Naive thymus-derived CD4-positive, alpha-beta T cell (primary cell): ENCODE measurements around the gene VSIR. TPM values are rescaled to one million over a fixed set of nuclear protein-coding genes. Genes with fewer than 3 reads are reported as not detected.

Source experiments
- ATAC-seq: fragments of 150-1000 bp; cut with Tn5 transposase; 2 replicates; pipeline ENCODE4 v1.10.0; 2021; ENCODE audit warnings: mild to moderate bottlenecking, moderate library complexity
- CTCF ChIA-PET: fragments of 350-600 bp; sonication (Branson Sonifier 250); formaldehyde crosslinking; loops from one replicate; lab custom pipeline; 2021; ENCODE audit warnings: antibody characterized with exemption; lab: Charles Lee
- POLR2A ChIA-PET: fragments of 350-600 bp; sonication (Branson Sonifier 250); formaldehyde crosslinking; loops from one replicate; lab custom pipeline; 2021; ENCODE audit warnings: antibody characterized with exemption, inconsistent platforms; lab: Charles Lee
- DNase-seq, 9 donors: peaks; one replicate each; pipeline versions ENCODE4 v3.0.0 to v3.0.0-alpha.2; 2020 to 2022; ENCODE audit warnings: mixed read lengths in 1 of 9
- H3K27ac ChIP-seq: one replicate; pipeline ENCODE4 v1.7.0; 2013; ENCODE audit warnings: mild to moderate bottlenecking, low read depth, low read length, moderate library complexity
- H3K27me3 ChIP-seq, 2 donors: one replicate each; pipeline ENCODE4 v1.7.0; 2013; ENCODE audit warnings: low read length in 2 of 2, mild to moderate bottlenecking in 2 of 2, moderate library complexity in 2 of 2; ENCODE audit not compliant: control insufficient read depth in 2 of 2, insufficient read depth in 2 of 2
- H3K36me3 ChIP-seq, 3 experiments: 1 replicate in 2 of 3; 2 replicates in 1 of 3; pipeline ENCODE4 v1.7.0; 2013; ENCODE audit warnings: low read length in 3 of 3, mild to moderate bottlenecking in 3 of 3, moderate library complexity in 1 of 3; ENCODE audit not compliant: insufficient read depth in 3 of 3, control insufficient read depth in 2 of 3
- H3K4me1 ChIP-seq, 2 donors: one replicate each; pipeline ENCODE4 v1.7.0; 2013; ENCODE audit warnings: low read length in 2 of 2, mild to moderate bottlenecking in 2 of 2, moderate library complexity in 1 of 2; ENCODE audit not compliant: control insufficient read depth in 2 of 2, insufficient read depth in 2 of 2
- H3K4me3 ChIP-seq: 2 replicates; pipeline ENCODE4 v1.7.0; 2013; ENCODE audit warnings: mild to moderate bottlenecking, low read length
- H3K9me3 ChIP-seq, 3 experiments: 1 replicate in 2 of 3; 2 replicates in 1 of 3; pipeline ENCODE4 v1.7.0; 2013; ENCODE audit warnings: low read length in 3 of 3; ENCODE audit not compliant: control insufficient read depth in 2 of 3
- H3K27ac Mint-ChIP-seq, 9 donors: one replicate each; pipeline ENCODE4 v1.8.0; 2020 to 2022; ENCODE audit warnings: mixed read lengths in 9 of 9, mild to moderate bottlenecking in 8 of 9, moderate library complexity in 5 of 9, inconsistent platforms in 2 of 9
- H3K27me3 Mint-ChIP-seq, 5 donors: one replicate each; pipeline ENCODE4 v1.8.0; 2021 to 2022; ENCODE audit warnings: mixed read lengths in 5 of 5, mild to moderate bottlenecking in 1 of 5
- H3K36me3 Mint-ChIP-seq, 5 donors: one replicate each; pipeline ENCODE4 v1.8.0; 2020 to 2022; ENCODE audit warnings: mixed read lengths in 5 of 5, mild to moderate bottlenecking in 3 of 5, inconsistent platforms in 1 of 5
- H3K4me1 Mint-ChIP-seq, 7 donors: one replicate each; pipeline ENCODE4 v1.8.0; 2020 to 2022; ENCODE audit warnings: mixed read lengths in 7 of 7, mild to moderate bottlenecking in 3 of 7, inconsistent platforms in 1 of 7
- H3K4me3 Mint-ChIP-seq, 10 donors: one replicate each; pipeline ENCODE4 v1.8.0; 2020 to 2022; ENCODE audit warnings: mild to moderate bottlenecking in 10 of 10, mixed read lengths in 10 of 10, moderate library complexity in 6 of 10, inconsistent platforms in 2 of 10
- H3K9me3 Mint-ChIP-seq, 11 donors: one replicate each; pipeline ENCODE4 v1.8.0; 2020 to 2022; ENCODE audit warnings: mixed read lengths in 11 of 11, mild to moderate bottlenecking in 4 of 11, inconsistent platforms in 1 of 11, moderate library complexity in 1 of 11
- intact Hi-C, 2 donors: fragments of 100-400 bp; cut with micrococcal nuclease; formaldehyde crosslinking; loops; one replicate each; pipeline ENCODE4 v1.15.1; 2023
- polyA plus RNA-seq, 2 donors: library from polyadenylated mRNA; unstranded; fragments of 300-500 nt; fragmentation: Illumina TruSeq; gene quantifications; one replicate each; pipeline ENCODE4 v1.2.3, GENCODE V29; 2021
- total RNA-seq, 6 experiments: library from RNA in 5 of 6; stranded (reverse) in 5 of 6; gene quantifications; 1 replicate in 5 of 6; 2 replicates in 1 of 6; pipeline ENCODE4 v1.2.3 and lab custom pipeline; 2021 to 2026

The VSIR gene
- total and polyA plus RNA-seq, 7 experiments from 2014 or later = 91.1 to 300 (median 124) TPM

DNA sequence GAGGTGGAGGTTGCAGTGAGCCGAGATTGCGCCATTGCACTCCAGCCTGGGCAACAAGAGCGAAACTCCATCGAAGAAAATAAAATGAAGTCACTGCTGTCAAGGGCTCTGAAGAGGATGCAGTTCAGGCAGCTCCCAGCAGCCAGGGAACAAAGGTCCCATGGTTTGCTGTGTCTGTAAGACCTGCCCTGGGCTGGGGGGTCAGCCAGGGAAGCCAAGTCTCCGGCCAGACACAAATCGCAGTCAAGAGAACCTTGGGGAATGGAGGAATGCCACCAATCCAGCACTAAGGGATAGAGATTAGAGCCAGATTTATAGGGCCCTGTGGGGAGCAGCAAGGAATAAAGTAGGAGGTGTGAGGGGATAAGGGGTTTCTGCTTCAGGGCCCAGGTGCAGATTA, 28.9 kb upstream of the VSIR start:
- Histone ChIP-seq H3K4me3 (no peak overlapping the region), H3K4me1 (no peaks in the 10 kb centered on the region), H3K9me3 (no peaks in the 10 kb centered on the region), H3K27me3 (no peaks in the 10 kb centered on the region), H3K36me3 (no peaks in the 10 kb centered on the region), H3K27ac (no peak overlapping the region)
- H3K4me3 Mint-ChIP-seq = no peak overlapping the region
- H3K27ac Mint-ChIP-seq = no peak overlapping the region
- DNase-seq = no peak
- H3K9me3 Mint-ChIP-seq = peaks cover 0 to 2% (median 0%) of the 10 kb centered on the region in 11 donors
- peaks cover 5 to 15% (median 6%) of the 10 kb centered on the region in 7 donors for H3K4me1 Mint-ChIP-seq
- POLR2A ChIA-PET = no interaction called here
- intact Hi-C loops = no loop called here
- peaks cover 0 to 5% (median 4%) of the 10 kb centered on the region in 5 donors for H3K36me3 Mint-ChIP-seq
- no peak for ATAC-seq
- peaks cover 0 to 6% (median 0%) of the 10 kb centered on the region in 5 donors for H3K27me3 Mint-ChIP-seq
- CTCF ChIA-PET = no interaction called here

DNA sequence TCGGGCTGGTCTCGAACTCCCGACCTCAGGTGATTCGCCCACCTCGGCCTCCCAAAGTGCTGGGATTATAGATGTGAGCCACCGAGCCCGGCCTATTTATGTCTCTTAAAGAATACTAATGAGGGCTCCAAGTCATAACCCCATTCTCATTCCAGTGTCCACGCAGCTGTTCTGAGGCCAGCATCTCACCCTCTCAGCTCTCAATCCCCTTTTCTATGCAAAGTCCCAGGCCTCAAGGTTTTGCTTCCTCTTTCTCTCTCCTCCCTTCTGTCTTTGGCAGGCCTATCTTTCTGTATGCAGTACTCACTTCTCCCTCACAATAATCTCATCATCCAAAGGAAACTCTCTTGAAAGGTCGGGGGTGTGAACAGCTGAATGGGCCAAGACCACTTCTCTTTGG, 28.0 kb upstream of the VSIR start:
- no peak for ATAC-seq

DNA sequence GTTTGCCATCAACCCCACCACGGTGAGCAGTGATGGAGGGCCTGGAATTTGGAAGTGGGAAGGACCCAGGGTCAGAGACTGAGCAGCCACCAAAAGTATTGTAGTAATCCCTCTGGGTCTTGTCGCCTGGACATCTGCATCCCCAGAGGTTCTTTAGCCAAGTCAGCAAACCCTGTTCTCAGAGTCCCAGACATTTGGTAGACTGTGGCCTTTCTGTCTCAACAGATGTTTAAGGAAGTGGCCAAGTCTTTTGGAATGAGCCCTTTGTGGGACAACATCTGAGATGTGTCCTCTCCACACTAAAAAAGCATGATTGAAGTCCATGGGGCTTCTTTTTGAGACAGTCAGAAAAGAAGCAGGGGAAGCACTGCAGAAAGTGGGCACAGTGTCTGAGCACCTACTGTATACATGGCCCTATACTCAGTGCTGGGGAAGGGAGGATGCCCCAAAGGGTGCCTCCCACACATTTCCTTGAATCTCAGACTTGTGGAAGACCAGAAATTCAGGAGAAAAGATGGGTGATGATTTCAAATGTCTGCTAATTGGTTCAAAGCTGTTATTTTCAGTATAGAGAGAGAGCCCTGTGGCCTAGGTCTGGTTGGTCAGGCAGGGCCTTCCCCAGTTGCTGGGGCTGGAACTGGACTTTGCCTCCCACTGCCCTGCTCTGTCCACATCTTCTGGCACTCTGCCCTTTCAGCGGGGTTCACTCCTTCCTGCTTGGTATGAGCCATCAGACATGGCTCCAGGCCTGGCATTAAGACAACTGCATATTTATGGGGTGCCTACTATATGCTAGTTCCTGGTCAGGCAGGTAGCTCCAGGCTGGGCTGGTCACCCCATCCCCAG, 26.5 kb upstream of the VSIR start:
- ChIA-PET CTCF (interaction anchor here (0.6 kb wide), 1 partner anchor 105 kb away, joined by 3 read pairs; no protein-coding TSS in a partner anchor), POLR2A (no interaction called here)
- H3K4me3 ChIP-seq = no peak overlapping the region
- no peaks in the 10 kb centered on the region for H3K4me1 ChIP-seq
- ATAC-seq (no peak), DNase-seq (no peak)
- peaks cover 0 to 3% (median 0%) of the 10 kb centered on the region in 5 donors for H3K27me3 Mint-ChIP-seq
- intact Hi-C loops = no loop called here
- H3K9me3 ChIP-seq = no peaks in the 10 kb centered on the region
- no peak overlapping the region for H3K27ac ChIP-seq
- no peaks in the 10 kb centered on the region for H3K27me3 ChIP-seq
- peaks cover 6 to 23% (median 18%) of the 10 kb centered on the region in 7 donors for H3K4me1 Mint-ChIP-seq
- no peak overlapping the region for H3K4me3 Mint-ChIP-seq
- no peaks in the 10 kb centered on the region for H3K36me3 ChIP-seq
- no peak overlapping the region for H3K27ac Mint-ChIP-seq
- H3K9me3 Mint-ChIP-seq = no peaks in the 10 kb centered on the region
- H3K36me3 Mint-ChIP-seq = peaks cover 0 to 13% (median 4%) of the 10 kb centered on the region in 5 donors

More for the DNA sequence above, 28.0 kb upstream of the VSIR start:
- Mint-ChIP-seq H3K27me3 (peaks cover 0 to 6% (median 0%) of the 10 kb centered on the region in 5 donors), H3K4me3 (no peak overlapping the region), H3K36me3 (peaks cover 0 to 8% (median 0%) of the 10 kb centered on the region in 5 donors), H3K9me3 (peaks cover 0 to 2% (median 0%) of the 10 kb centered on the region in 11 donors), H3K27ac (no peak overlapping the region), H3K4me1 (peaks cover 9 to 24% (median 15%) of the 10 kb centered on the region in 7 donors)
- Histone ChIP-seq H3K9me3 (no peaks in the 10 kb centered on the region), H3K4me3 (no peak overlapping the region), H3K4me1 (no peaks in the 10 kb centered on the region), H3K36me3 (no peaks in the 10 kb centered on the region), H3K27ac (no peak overlapping the region), H3K27me3 (no peaks in the 10 kb centered on the region)
- no peak for DNase-seq
- intact Hi-C loops = no loop called here
- ChIA-PET CTCF (no interaction called here), POLR2A (no interaction called here)

GRCh38 chr10:71799112-71799511, 25.8 kb upstream of the VSIR start:
- no peak overlapping the region for H3K4me3 Mint-ChIP-seq
- no peak overlapping the region for H3K27ac ChIP-seq
- H3K36me3 Mint-ChIP-seq = peaks cover 0 to 20% (median 11%) of the 10 kb centered on the region in 5 donors
- H3K4me1 ChIP-seq = no peaks in the 10 kb centered on the region
- no peak overlapping the region for H3K27ac Mint-ChIP-seq
- ChIA-PET POLR2A (no interaction called here), CTCF (interaction anchor here (0.6 kb wide), 1 partner anchor 105 kb away, joined by 3 read pairs; no protein-coding TSS in a partner anchor)
- H3K36me3 ChIP-seq = no peaks in the 10 kb centered on the region
- peaks cover 6 to 22% (median 15%) of the 10 kb centered on the region in 7 donors for H3K4me1 Mint-ChIP-seq
- no peaks in the 10 kb centered on the region for H3K27me3 Mint-ChIP-seq
- H3K9me3 ChIP-seq = no peaks in the 10 kb centered on the region
- intact Hi-C loops = no loop called here
- no peaks in the 10 kb centered on the region for H3K27me3 ChIP-seq
- H3K4me3 ChIP-seq = no peak overlapping the region
- ATAC-seq (no peak), DNase-seq (no peak)
- no peaks in the 10 kb centered on the region for H3K9me3 Mint-ChIP-seq

DNA sequence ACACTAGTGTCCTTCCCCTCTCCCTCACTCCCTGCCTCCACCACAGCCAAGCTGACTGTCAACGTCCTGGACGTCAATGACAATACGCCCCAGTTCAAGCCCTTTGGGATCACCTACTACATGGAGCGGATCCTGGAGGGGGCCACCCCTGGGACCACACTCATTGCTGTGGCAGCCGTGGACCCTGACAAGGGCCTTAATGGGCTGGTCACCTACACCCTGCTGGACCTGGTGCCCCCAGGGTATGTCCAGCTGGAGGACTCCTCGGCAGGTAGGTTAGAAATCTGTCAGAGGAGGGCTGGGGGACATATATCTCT, 24.9 kb upstream of the VSIR start:
- POLR2A ChIA-PET = interaction anchor here (0.6 kb wide), 1 partner anchor 38 kb away, joined by 3 read pairs; no protein-coding TSS in a partner anchor

DNA sequence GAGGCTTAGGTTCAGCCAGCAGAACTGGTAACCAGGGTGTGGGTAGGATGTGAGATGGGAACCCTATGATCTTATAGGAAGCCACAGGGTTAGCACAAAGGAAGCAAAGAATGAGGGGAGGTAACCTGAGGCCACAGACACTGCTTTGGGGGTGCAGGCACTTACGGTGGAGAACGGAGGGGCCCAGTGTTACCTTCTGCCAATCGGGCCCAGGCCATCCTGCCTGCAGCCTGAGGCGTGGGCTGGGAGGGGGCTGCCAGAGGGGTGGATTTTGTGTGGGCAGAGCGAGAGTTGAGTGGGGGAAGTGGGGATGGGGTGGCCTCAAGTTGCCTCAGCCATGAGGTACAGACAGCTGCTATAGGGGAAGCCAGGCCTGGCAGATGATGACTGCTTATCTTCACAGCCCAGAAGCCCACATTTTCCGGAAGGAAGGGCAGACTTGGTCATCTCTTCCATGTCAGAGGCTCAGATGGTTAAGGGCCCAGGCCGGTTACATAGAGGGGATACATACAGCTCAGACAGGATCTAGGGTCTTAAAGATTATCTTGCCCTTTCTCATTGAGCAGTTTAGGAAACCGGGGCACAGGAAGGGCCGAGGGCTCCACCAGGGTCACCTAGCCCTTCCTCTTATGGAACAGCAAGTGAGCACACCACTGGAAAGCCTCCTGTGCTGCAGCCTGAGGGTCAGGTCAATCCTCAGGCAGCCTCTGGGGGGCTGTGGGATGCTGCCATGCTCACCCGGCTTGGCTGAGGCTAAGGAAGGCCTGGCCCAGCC, 24.4 kb upstream of the VSIR start:
- H3K36me3 Mint-ChIP-seq = peaks cover 0 to 21% (median 11%) of the 10 kb centered on the region in 5 donors
- peak overlapping the region in 2 of 9 donors; percentile 34 to 35 for H3K27ac Mint-ChIP-seq
- CTCF ChIA-PET = no interaction called here
- DNase-seq (peak in 1 of 9 donors; percentile 14), ATAC-seq (peak; percentile 74)
- intact Hi-C loops = no loop called here
- H3K9me3 ChIP-seq = no peaks in the 10 kb centered on the region
- no peaks in the 10 kb centered on the region for H3K27me3 ChIP-seq
- POLR2A ChIA-PET = no interaction called here
- H3K27ac ChIP-seq = no peak overlapping the region
- no peaks in the 10 kb centered on the region for H3K36me3 ChIP-seq
- no peaks in the 10 kb centered on the region for H3K4me1 ChIP-seq
- no peak overlapping the region for H3K4me3 ChIP-seq
- H3K9me3 Mint-ChIP-seq = no peaks in the 10 kb centered on the region
- H3K27me3 Mint-ChIP-seq = peaks cover 0 to 3% (median 0%) of the 10 kb centered on the region in 5 donors
- peaks cover 6 to 23% (median 15%) of the 10 kb centered on the region in 7 donors for H3K4me1 Mint-ChIP-seq
- H3K4me3 Mint-ChIP-seq = no peak overlapping the region

More for the DNA sequence above, 24.9 kb upstream of the VSIR start:
- no peaks in the 10 kb centered on the region for H3K9me3 ChIP-seq
- H3K27me3 Mint-ChIP-seq = peaks cover 0 to 3% (median 0%) of the 10 kb centered on the region in 5 donors
- H3K27me3 ChIP-seq = no peaks in the 10 kb centered on the region
- CTCF ChIA-PET = no interaction called here
- no peaks in the 10 kb centered on the region for H3K9me3 Mint-ChIP-seq
- no peak for DNase-seq
- no peaks in the 10 kb centered on the region for H3K36me3 ChIP-seq
- H3K4me3 Mint-ChIP-seq = no peak overlapping the region
- no peak for ATAC-seq
- no peak overlapping the region for H3K4me3 ChIP-seq
- H3K27ac ChIP-seq = no peak overlapping the region
- H3K4me1 ChIP-seq = no peaks in the 10 kb centered on the region
- H3K4me1 Mint-ChIP-seq = peaks cover 6 to 23% (median 15%) of the 10 kb centered on the region in 7 donors
- peaks cover 0 to 21% (median 11%) of the 10 kb centered on the region in 5 donors for H3K36me3 Mint-ChIP-seq
- intact Hi-C loops = no loop called here
- H3K27ac Mint-ChIP-seq = no peak overlapping the region
